ENCODE results near the gene AHSG. TPM values are rescaled to one million over a fixed set of nuclear protein-coding genes. Genes with fewer than 3 reads are reported as not detected.
"Not testable (repeated sequence)": the region's sequence is repeated elsewhere in the genome, so short reads cannot be mapped to it uniquely, and the experiment has no call there.

AHSG gene
- total and polyA plus RNA-seq, 9 donors = 0.25 to 1.7 TPM; not detected in 7

- TF ChIP-seq POLR2A (IDR thresholded peaks at IDR 0.05) = no peak
- no peak for TF ChIP-seq CTCF (IDR thresholded peaks at IDR 0.05)
- TF ChIP-seq EP300 (IDR thresholded peaks at IDR 0.05) = no peak
- intact Hi-C loops (cut with DNase I) = no loop called here
- DNase-seq = no peak
- H3K4me1 ChIP-seq (ENCODE audit: insufficient read depth) = no peaks in the 10 kb centered on the region
- WGBS, 3 donors = 90 to 94% (median 92%) methylated on average over 3 of the region's 3 CpGs
- no peaks in the 10 kb centered on the region for H3K27me3 ChIP-seq
- H3K27ac ChIP-seq = no peak overlapping the region
- no peak overlapping the region for H3K4me3 ChIP-seq
- no peaks in the 10 kb centered on the region for H3K36me3 ChIP-seq
- H3K9me3 ChIP-seq = no peaks in the 10 kb centered on the region
These were observed 32.1 kb upstream of the AHSG start for GRCh38 chr3:186580785-186581184.

GRCh38 chr3:186582541-186582940 lies 30.3 kb upstream of the AHSG start:
- WGBS, 3 donors = 93 to 96% (median 95%) methylated on average over 6 of the region's 6 CpGs
- Histone ChIP-seq H3K27me3 (no peaks in the 10 kb centered on the region), H3K36me3 (no peaks in the 10 kb centered on the region), H3K4me1 (ENCODE audit: insufficient read depth) (no peaks in the 10 kb centered on the region), H3K4me3 (no peak overlapping the region), H3K27ac (no peak overlapping the region), H3K9me3 (no peaks in the 10 kb centered on the region)
- TF ChIP-seq EP300 (IDR thresholded peaks at IDR 0.05) (no peak), CTCF (IDR thresholded peaks at IDR 0.05) (no peak), POLR2A (IDR thresholded peaks at IDR 0.05) (no peak)
- intact Hi-C loops (cut with DNase I) = no loop called here
- no peak for DNase-seq

- Histone ChIP-seq H3K27me3 (no peaks in the 10 kb centered on the region), H3K9me3 (no peaks in the 10 kb centered on the region), H3K36me3 (no peaks in the 10 kb centered on the region), H3K4me3 (no peak overlapping the region), H3K27ac (no peak overlapping the region), H3K4me1 (ENCODE audit: insufficient read depth) (no peaks in the 10 kb centered on the region)
- intact Hi-C loops (cut with DNase I) = no loop called here
- no peak for TF ChIP-seq EP300 (IDR thresholded peaks at IDR 0.05)
- no peak for TF ChIP-seq POLR2A (IDR thresholded peaks at IDR 0.05)
- no peak for TF ChIP-seq CTCF (IDR thresholded peaks at IDR 0.05)
- no peak for DNase-seq
- 48 to 71% (median 61%) methylated on average over 5 of the region's 5 CpGs for WGBS, 3 donors
These were observed 29.0 kb upstream of the AHSG start for GRCh38 chr3:186583831-186584230.

GRCh38 chr3:186586245-186586644 lies 26.6 kb upstream of the AHSG start:
- H3K36me3 ChIP-seq; H3K27me3 ChIP-seq; H3K27ac ChIP-seq; H3K9me3 ChIP-seq; H3K4me3 ChIP-seq; intact Hi-C loops (cut with DNase I); DNase-seq; H3K4me1 ChIP-seq (ENCODE audit: insufficient read depth): not testable (repeated sequence)
- 86 to 95% (median 94%) methylated on average over 9 of the region's 9 CpGs for WGBS, 3 donors

- H3K9me3 ChIP-seq = no peaks in the 10 kb centered on the region
- TF ChIP-seq EP300 (IDR thresholded peaks at IDR 0.05) (no peak), POLR2A (IDR thresholded peaks at IDR 0.05) (no peak), CTCF (IDR thresholded peaks at IDR 0.05) (no peak)
- intact Hi-C loops (cut with DNase I) = no loop called here
These were observed 25.7 kb upstream of the AHSG start for GRCh38 chr3:186587183-186587582.

More at GRCh38 chr3:186587183-186587582, 25.7 kb upstream of the AHSG start:
- Histone ChIP-seq H3K4me3 (no peak overlapping the region), H3K27me3 (no peaks in the 10 kb centered on the region), H3K27ac (no peak overlapping the region), H3K36me3 (no peaks in the 10 kb centered on the region), H3K4me1 (ENCODE audit: insufficient read depth) (no peaks in the 10 kb centered on the region)
- DNase-seq = no peak
